GM12873 (cell line): ENCODE measurements around the gene RPS29.

Experiments used
- CTCF ChIP-seq: IDR thresholded peaks from 2 replicates; pipeline ENCODE4 v1.5.1; 2012; ENCODE audit warnings: low read depth, mild to moderate bottlenecking, moderate library complexity, low read length, control low read depth; ENCODE audit not compliant: insufficient read depth; ENCODE audit errors: missing control alignments

RPS29 gene

GRCh38 chr14:49538852-49539251 lies 47.3 kb downstream of the RPS29 start:
- TF ChIP-seq CTCF, result no peak
